HG02973 (cell line): Measurements from ENCODE around the gene EXOC4.

Source experiments
- ATAC-seq: cut with Tn5 transposase; IDR thresholded peaks from one replicate; pipeline ENCODE4 v1.9.1; 2021; ENCODE audit warnings: moderate library complexity; ENCODE audit not compliant: unreplicated experiment

Gene EXOC4

GRCh38 chr7:133652547-133652946 is 399.7 kb downstream of the EXOC4 start:
- ATAC-seq, result no peak

DNA sequence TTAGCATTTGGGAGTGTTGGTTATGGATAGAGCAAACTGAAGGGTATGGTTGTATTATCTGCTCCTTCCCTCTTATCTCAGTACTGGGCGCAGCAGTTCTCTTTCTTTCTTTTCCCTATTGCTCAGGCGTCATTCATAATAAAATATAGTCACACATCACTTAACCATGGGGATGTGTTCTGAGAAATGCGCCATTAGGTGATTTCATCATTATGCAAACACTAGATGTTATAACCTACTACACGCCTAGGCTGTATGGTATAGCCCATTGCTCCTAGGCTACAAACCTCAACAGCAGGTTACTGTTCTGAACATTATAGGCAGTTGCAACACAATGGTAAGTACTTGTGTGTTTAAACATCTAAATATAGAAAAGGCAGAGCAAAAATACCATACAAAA is 401.7 kb downstream of the EXOC4 start:
- ATAC-seq, result no peak

GRCh38 chr7:133662276-133662675 is 409.4 kb downstream of the EXOC4 start:
- ATAC-seq, result no peak

- no peak for ATAC-seq
Measured at GRCh38 chr7:133662830-133663229, 410.0 kb downstream of the EXOC4 start.

GRCh38 chr7:133664528-133664927 is 411.6 kb downstream of the EXOC4 start:
- ATAC-seq, result no peak

DNA sequence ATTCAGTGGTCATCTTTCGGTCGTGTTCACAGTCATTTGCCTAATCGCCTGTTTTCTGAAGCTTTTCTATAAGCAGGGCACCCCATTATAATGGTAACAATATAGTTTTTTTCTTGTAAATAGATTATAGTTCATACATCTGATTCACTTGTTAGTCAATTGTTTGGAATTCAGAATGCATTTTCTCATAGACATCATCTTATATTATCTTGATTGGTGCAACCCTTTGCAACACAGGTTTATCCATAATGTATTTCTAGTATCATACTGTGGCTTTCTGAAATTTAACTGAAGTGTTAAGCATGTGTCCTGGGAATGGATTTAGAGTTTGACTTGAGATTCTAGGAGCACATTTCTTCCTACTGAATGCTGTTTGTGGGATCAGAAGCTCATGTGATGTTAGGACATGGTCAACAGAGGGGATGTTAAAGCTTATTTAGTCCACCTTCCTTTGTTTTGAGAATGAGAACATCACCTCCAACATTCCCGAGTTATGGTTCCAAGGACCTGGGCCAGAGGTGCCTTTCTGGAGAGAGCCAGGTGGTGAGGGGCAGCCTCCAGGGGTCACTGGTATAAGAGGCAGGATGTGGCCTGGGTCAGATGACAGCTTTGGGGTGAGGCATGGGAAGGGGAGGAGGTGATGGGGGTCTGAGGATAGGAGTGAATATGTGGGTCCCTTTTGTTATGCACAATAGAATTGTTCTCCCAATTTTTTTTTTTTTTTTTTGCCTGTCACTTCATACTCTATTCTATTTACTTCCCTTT is 415.6 kb downstream of the EXOC4 start:
- no peak for ATAC-seq

DNA sequence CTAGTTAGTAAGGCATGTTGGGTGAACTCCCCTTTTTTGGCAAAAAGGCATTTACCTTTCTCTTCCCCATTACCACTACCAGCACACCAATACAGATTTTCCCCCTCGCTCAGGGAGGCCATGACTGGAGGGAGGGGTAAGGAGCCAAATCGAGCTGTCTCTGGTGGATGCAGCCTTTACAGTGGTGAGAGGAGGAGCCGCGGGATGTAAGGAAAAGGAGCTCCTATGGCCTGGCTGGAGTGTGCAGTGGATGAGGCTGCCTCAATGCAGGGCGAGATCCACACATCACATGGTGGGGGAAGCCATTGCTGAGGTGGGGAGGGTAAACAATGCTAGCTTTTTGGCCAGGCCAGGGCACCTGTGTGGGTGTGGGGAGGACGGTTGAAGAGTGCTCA is 416.2 kb downstream of the EXOC4 start:
- ATAC-seq, result no peak

- no peak for ATAC-seq
Measured at GRCh38 chr7:133670250-133670649, 417.4 kb downstream of the EXOC4 start.

DNA sequence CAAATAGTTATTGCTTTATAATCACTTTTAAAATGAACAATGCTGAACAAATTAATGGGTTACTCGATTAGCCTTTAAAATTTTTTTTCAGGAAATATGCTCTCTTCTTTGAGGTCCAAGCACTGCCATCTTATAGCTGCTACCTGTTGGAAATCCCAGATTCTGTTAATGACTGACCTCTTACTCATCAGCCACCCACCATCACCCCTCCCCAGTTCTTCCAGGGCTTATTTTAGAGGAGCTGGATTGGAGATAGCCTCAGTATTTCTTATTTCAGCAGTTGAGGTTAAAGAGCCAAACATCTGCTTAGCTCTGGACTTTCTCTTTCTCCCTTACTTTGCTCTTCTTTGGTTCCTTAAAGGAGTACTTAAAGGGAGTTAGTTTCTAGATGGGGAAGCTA is 420.0 kb downstream of the EXOC4 start:
- ATAC-seq, result no peak

DNA sequence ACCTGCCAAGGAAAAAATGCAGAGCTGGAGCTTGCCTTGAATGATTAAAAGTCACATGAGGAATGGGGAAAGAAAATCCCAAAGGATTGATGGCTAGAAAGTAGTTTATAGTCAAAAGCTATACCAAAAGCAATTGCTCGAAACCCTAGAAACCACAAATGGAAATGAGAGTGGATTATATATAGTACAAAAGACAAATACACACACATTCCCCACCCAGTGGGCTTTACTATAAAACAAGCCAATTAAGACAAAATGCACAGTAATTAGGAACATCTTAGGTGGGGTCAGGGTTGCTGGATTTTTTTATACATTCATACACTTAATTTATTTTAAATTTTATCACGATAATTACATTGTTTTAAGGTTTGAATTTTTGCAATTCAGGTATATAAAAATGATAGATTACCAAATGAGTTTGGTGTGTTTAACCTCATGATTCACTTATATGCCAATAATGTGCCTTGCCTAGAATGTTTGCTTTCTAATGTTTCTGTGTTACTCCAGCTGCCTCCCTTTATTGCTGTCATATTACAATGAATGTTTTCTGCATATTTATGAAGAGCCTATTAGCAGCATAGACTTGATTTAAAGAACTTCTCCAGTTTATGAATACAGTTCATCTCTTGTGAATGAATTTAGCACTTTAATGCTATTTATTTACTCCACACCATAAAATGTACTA is 421.3 kb downstream of the EXOC4 start:
- ATAC-seq, result no peak

GRCh38 chr7:133675510-133676218 is 422.8 kb downstream of the EXOC4 start:
- no peak for ATAC-seq

DNA sequence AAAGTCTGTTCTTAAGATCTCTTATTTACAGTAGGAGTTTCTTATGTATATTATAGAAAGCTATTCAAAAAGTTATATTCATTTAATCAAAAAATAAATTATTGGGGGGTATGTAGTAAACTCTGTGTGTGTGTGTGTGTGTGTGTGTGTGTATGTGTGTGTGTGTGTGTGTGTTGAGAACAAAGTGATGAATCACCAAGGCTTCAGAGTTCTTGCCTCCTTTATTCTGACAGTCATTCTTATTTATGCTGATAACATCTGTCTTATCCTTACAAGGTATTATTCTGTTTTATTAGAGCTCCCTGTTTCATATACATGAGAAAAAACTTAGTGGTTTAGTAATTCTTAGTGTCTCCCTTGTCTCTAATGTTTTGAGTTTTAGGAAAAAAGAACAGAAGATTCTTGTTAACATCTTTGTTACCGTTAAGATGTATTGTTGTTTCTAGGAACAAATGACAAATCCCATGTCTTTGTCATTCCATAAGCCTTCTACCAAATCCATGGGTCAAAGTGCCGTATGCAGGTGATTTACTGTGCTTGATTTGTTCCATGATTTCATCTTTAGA is 424.0 kb downstream of the EXOC4 start:
- ATAC-seq, result no peak

DNA sequence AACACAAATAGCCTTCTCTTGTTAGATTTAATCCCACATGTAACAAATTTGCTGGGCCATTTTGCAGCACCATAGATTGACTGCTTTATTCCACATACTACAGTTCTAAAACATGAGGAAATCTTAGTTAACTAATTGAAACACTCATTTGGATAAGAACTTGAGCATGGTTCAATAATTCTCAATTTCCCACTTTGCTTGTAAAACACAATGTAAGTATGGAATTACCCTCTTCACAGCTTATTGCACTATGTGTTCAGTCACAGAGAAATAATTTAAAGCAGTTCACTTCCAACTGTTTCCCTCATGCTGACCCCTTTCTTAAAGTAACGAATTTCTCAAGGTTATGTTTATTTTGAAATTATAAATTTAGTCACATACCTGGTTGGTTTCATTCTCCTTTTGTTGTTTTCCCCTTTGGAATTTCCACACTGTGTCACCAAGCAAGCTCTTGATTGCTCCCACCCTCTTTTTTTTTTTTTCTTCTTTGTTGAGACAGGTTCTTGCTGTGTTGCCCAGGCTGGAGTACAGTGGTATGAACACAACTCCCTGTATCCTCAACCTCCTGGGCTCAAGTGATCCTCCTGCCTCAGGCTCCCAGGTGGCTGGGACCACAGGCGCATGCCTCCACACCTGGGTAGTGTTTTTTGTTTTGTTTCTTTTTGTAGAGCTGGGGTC is 425.4 kb downstream of the EXOC4 start:
- no peak for ATAC-seq

DNA sequence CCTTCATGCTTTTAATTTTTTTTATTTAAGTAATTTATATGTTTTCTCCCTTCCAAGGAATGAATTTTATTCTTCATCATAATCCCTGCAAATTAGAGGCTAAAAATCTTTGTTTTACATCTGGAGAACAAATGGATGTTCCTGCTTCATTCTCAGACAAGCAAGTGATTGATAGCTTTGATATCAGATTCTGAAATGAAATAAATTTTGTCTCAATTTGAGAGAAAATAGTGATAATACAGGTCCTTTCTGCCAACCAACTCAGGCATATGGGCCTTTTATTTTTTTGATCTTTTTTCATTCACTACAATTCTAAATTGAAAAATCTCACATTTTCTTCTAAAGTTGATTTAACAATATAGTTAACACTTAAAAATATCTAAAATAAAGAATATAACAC is 427.1 kb downstream of the EXOC4 start:
- no peak for ATAC-seq

GRCh38 chr7:133681529-133681928 is 428.7 kb downstream of the EXOC4 start:
- ATAC-seq, result no peak

DNA sequence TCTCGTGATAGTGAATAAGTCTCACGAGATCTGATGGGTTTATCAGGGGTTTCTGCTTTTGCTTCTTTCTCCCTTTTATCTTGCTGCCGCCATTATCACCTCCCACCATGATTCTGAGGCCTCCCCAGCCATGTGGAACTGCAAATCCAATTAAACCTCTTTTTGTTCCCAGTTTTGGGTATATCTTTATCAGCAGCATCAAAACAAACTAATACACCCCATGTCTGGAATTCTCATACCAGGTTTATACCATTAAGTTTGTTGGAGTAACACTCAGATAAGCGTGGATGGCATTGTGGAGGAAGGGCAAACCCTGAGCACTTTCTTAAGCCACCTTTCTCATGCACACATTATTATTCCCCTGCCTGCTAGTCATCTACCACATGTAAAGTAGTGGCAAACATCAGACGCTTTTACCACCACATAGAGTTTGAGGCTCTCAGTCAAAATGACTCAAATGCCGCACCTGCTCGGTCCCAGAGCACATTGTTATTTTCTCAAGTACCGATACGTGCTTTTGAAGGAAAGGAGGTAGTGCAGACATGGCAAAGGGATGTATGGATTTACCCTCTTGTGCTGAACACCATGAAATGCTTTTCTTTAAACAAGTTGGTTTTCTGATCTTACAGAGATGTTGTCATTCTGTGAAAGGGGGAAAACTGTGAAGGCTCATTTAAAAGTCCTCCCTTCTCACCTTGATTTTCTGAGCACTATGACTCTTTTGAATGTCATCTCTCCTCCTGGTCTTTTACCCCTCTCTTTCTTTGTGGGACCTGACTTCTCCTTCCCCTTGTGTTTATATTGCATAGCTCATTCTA is 429.7 kb downstream of the EXOC4 start:
- ATAC-seq, result no peak

DNA sequence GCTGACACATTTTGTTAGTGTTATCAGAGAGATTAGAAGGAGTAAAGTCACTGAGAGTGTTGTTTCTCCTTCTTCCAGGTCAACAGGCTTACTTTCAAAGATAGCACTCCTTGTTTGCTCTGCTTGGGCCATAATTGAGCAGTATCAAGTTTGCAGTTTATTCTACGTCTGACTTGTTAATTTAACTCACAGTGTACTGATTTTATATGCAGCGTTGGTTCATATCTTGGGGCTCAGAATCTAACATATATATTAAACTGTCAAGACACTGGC is 430.2 kb downstream of the EXOC4 start:
- ATAC-seq, result no peak

- ATAC-seq, result no peak
Measured at GRCh38 chr7:133688483-133689239, 435.8 kb downstream of the EXOC4 start.

- ATAC-seq, result no peak
Measured at GRCh38 chr7:133690740-133691139, 437.9 kb downstream of the EXOC4 start.
